ENCODE measurements around the gene SLC12A7.

DNA sequence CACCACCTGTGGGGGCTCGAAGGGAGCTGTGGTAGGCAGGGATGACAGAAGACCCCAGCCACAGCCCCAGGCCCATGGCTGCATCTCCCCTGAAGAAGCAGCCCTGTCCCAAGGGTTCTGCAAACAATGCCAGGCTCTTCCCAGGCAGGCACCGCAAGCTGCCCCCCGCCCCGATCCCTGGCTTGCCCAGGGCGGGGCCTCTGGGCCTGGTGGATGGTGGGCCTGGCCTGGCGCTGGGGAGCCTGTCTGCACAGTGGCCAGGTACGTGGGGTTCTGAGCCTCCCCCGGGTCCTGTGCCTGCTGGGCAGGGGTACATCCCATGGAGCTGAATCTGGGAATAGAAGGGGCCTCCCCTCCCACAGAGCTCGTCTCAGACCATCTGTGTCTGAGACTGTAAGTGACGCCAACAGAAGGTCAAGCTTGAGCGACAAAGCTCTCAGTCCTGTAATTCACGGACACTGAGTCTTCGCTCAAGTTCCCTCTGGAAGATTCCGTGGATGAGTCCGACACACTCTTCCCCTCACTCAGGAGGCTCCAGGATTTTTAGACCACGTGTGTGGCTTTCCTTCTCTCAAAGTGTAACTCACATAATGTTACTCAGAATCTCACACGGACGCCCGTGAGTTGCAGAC is 4.4 kb upstream of the SLC12A7 start:
- TF ChIP-seq CTCF (conservative IDR thresholded peaks at IDR 0.05; ENCODE audit: low read length): no peak
- TF ChIP-seq EZH2phosphoT487 (IDR thresholded peaks at IDR 0.05; ENCODE audit: borderline replicate concordance, low read depth, low read length): no peak
